K562 (cell line): ENCODE data around the gene MNDA. TPM values are rescaled to one million over a fixed set of nuclear protein-coding genes. Genes with fewer than 3 reads are reported as not detected.

Experiments
- GTF2E2 ChIP-seq: fragments of 200-800 bp; sonication (Bioruptor generic); IDR thresholded peaks from 2 replicates; pipeline ENCODE4 v1.6.1; 2016; ENCODE audit warnings: missing genetic modification characterization, missing compliant biosample characterization
- HIVEP1 ChIP-seq: fragments of 250-450 bp; sonication (Bioruptor Pico); IDR thresholded peaks from 2 replicates; pipeline ENCODE4 v1.4.0; 2020; ENCODE audit warnings: mild to moderate bottlenecking
- MTA3 ChIP-seq: fragments of 450-650 bp; formaldehyde crosslinking; IDR thresholded peaks from 2 replicates; pipeline ENCODE4 v1.6.1; 2017; ENCODE audit warnings: mild to moderate bottlenecking, borderline replicate concordance
- NFE2L1 ChIP-seq: fragments of 450-650 bp; IDR thresholded peaks from 2 replicates; pipeline ENCODE4 v1.6.1; 2016; ENCODE audit warnings: missing genetic modification characterization, low read depth, mild to moderate bottlenecking, missing compliant biosample characterization, moderate library complexity, borderline replicate concordance
- POLR3G ChIP-seq: IDR thresholded peaks from 2 replicates; pipeline ENCODE4 v1.6.1; 2011; ENCODE audit not compliant: insufficient read length, insufficient replicate concordance; ENCODE audit errors: extremely low read depth
- SMAD3 ChIP-seq: fragments of 450-650 bp; formaldehyde crosslinking; conservative IDR thresholded peaks from 2 replicates; pipeline ENCODE4 v1.4.0; 2020; ENCODE audit warnings: mild to moderate bottlenecking
- STAG1 ChIP-seq: sonication (generic); formaldehyde crosslinking; IDR thresholded peaks from 2 replicates; pipeline ENCODE4 v1.5.0; 2020; ENCODE audit warnings: missing genetic modification reagents, borderline replicate concordance
- polyA plus RNA-seq, 8 experiments: library from polyadenylated mRNA; depleted of rRNA in 4 of 8; stranded (reverse) in 5 of 8; unstranded in 3 of 8; fragments of >200 nt; fragmentation: Nextera tagmentation in 2 of 8; fragmentation: Illumina TruSeq in 1 of 8; extraction: Ambion mirVana in 2 of 8; extraction: Trizol in 1 of 8; gene quantifications; 2 replicates each; pipeline versions ENCODE4 v1.2.1 to v1.2.3, GENCODE V29; 2011 to 2014; ENCODE audit warnings: inconsistent platforms in 1 of 8, missing spikeins in 1 of 8
- total RNA-seq, 7 experiments: library from RNA; depleted of rRNA in 6 of 7; stranded (reverse); fragments of >200 nt in 6 of 7; fragmentation: Illumina TruSeq in 2 of 7; extraction: Trizol in 2 of 7; gene quantifications; 2 replicates each; pipeline versions ENCODE4 v1.2.1 to v1.2.3, GENCODE V29; 2011 to 2021; ENCODE audit warnings: low replicate concordance in 1 of 7
- TF ChIP-seq, protein P1 (sequence below): fragments of 450-650 bp; conservative IDR thresholded peaks from 2 replicates; pipeline ENCODE4 v1.6.1; 2016; ENCODE audit warnings: missing genetic modification characterization, low read depth, mild to moderate bottlenecking, control low read depth, missing compliant biosample characterization
- TF ChIP-seq, protein P2 (sequence below): fragments of 250-450 bp; sonication (Bioruptor Pico); IDR thresholded peaks from 2 replicates; pipeline ENCODE4 v1.4.0; 2020; ENCODE audit warnings: mild to moderate bottlenecking
- TF ChIP-seq, protein P3 (sequence below): fragments of 200-800 bp; sonication (Bioruptor generic); IDR thresholded peaks from 2 replicates; pipeline ENCODE4 v1.6.1; 2017; ENCODE audit warnings: missing genetic modification characterization, missing compliant biosample characterization

MNDA gene
- total and polyA plus RNA-seq, 9 of the 15 experiments (the other 6 are each of a cell fraction or from before 2014, with no cell fraction given): 0.08 to 0.14 (median 0.09) TPM; not detected in 6

DNA sequence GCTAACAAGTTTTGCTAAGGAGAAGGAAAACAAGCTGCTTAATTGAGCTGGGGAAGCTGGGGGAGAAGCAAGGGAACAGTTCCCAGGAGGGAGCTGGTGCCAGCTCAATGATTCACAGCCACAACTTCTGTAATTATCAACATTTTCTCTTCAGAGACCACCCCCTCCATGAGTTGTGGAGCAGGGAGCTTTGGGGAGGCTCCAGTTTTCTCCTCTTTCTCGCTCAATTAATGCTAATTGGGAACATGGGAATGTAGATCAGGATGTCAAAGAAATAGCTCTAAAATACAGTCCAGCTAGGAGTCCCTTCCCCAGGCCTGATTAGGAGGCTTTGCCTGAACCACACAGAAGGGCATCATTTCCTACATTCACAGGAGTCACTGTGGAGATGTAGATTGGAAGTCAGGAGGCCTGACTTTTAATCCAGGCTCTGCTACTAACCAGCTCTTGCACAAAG is 12.1 kb upstream of the MNDA start (continued):
- TF ChIP-seq MTA3 (0 out of 2 replicates have a peak, but pooled peaks have one; percentile 5), STAG1 (CRISPR knock-in tag) (no peak), GTF2E2 (tag) (peak; percentile 21; the same call in 1 of the 2 replicates), SMAD3 (CRISPR knock-in tag) (no peak), POLR3G (no peak), NFE2L1 (tag) (0 out of 2 replicates have a peak, but pooled peaks have one; percentile 0), HIVEP1 (CRISPR knock-in tag) (no peak)
- TF ChIP-seq, protein P1, sequence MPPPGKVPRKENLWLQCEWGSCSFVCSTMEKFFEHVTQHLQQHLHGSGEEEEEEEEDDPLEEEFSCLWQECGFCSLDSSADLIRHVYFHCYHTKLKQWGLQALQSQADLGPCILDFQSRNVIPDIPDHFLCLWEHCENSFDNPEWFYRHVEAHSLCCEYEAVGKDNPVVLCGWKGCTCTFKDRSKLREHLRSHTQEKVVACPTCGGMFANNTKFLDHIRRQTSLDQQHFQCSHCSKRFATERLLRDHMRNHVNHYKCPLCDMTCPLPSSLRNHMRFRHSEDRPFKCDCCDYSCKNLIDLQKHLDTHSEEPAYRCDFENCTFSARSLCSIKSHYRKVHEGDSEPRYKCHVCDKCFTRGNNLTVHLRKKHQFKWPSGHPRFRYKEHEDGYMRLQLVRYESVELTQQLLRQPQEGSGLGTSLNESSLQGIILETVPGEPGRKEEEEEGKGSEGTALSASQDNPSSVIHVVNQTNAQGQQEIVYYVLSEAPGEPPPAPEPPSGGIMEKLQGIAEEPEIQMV: 0 out of 2 replicates have a peak, but pooled peaks have one; percentile 8
- TF ChIP-seq, protein P2, sequence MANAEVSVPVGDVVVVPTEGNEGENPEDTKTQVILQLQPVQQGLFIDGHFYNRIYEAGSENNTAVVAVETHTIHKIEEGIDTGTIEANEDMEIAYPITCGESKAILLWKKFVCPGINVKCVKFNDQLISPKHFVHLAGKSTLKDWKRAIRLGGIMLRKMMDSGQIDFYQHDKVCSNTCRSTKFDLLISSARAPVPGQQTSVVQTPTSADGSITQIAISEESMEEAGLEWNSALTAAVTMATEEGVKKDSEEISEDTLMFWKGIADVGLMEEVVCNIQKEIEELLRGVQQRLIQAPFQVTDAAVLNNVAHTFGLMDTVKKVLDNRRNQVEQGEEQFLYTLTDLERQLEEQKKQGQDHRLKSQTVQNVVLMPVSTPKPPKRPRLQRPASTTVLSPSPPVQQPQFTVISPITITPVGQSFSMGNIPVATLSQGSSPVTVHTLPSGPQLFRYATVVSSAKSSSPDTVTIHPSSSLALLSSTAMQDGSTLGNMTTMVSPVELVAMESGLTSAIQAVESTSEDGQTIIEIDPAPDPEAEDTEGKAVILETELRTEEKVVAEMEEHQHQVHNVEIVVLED (CRISPR knock-in tag): no peak
- TF ChIP-seq, protein P3, sequence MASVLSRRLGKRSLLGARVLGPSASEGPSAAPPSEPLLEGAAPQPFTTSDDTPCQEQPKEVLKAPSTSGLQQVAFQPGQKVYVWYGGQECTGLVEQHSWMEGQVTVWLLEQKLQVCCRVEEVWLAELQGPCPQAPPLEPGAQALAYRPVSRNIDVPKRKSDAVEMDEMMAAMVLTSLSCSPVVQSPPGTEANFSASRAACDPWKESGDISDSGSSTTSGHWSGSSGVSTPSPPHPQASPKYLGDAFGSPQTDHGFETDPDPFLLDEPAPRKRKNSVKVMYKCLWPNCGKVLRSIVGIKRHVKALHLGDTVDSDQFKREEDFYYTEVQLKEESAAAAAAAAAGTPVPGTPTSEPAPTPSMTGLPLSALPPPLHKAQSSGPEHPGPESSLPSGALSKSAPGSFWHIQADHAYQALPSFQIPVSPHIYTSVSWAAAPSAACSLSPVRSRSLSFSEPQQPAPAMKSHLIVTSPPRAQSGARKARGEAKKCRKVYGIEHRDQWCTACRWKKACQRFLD: peak; percentile 70; the same call in 1 of the 2 replicates
